H9 (cell line): ENCODE results near the gene NPC1. TPM values are rescaled to one million over a fixed set of nuclear protein-coding genes. Genes with fewer than 3 reads are reported as not detected.

Source experiments
- DNase-seq: peaks from one replicate; pipeline ENCODE4 v3.0.0-alpha.2; 2017
- H2AFZ ChIP-seq: one replicate; pipeline ENCODE4 v1.6.1; 2013; ENCODE audit warnings: mild to moderate bottlenecking, low read length, control low read depth, moderate library complexity
- H2AK5ac ChIP-seq: 2 replicates; pipeline ENCODE4 v1.6.1; 2013; ENCODE audit warnings: low read length, control low read depth, mixed read lengths; ENCODE audit not compliant: insufficient read length
- H2BK120ac ChIP-seq: one replicate; pipeline ENCODE4 v1.6.1; 2013; ENCODE audit warnings: low read depth, mild to moderate bottlenecking, low read length, control low read depth, inconsistent platforms; ENCODE audit not compliant: poor library complexity, severe bottlenecking
- H2BK12ac ChIP-seq: 2 replicates; pipeline ENCODE4 v1.6.1; 2013; ENCODE audit warnings: low read length, control low read depth, mixed read lengths, low read depth; ENCODE audit not compliant: insufficient read length
- H2BK15ac ChIP-seq: 2 replicates; pipeline ENCODE4 v1.6.1; 2013; ENCODE audit warnings: low read depth, low read length, control low read depth
- H2BK20ac ChIP-seq: one replicate; pipeline ENCODE4 v1.6.1; 2013; ENCODE audit warnings: low read depth, mild to moderate bottlenecking, low read length, control low read depth, inconsistent platforms; ENCODE audit not compliant: poor library complexity, severe bottlenecking
- H2BK5ac ChIP-seq: 2 replicates; pipeline ENCODE4 v1.6.1; 2013; ENCODE audit warnings: low read length, control low read depth, mixed read lengths; ENCODE audit not compliant: insufficient read length
- H3K14ac ChIP-seq: 2 replicates; pipeline ENCODE4 v1.6.1; 2013; ENCODE audit warnings: low read length, control low read depth; ENCODE audit not compliant: insufficient read depth
- H3K18ac ChIP-seq: 2 replicates; pipeline ENCODE4 v1.6.1; 2013; ENCODE audit warnings: low read depth, mild to moderate bottlenecking, mixed read lengths, low read length, control low read depth; ENCODE audit not compliant: insufficient read length
- H3K23ac ChIP-seq: 2 replicates; pipeline ENCODE4 v1.6.1; 2013; ENCODE audit warnings: low read length, control low read depth, mixed read lengths, low read depth; ENCODE audit not compliant: insufficient read length
- H3K23me2 ChIP-seq: 2 replicates; pipeline ENCODE4 v1.6.1; 2013; ENCODE audit warnings: low read depth, mild to moderate bottlenecking, mixed read lengths, low read length, control low read depth; ENCODE audit not compliant: insufficient read length, poor library complexity, severe bottlenecking
- H3K27ac ChIP-seq: 2 replicates; pipeline ENCODE4 v1.5.1; 2013; ENCODE audit warnings: low read length, control low read depth, mixed read lengths, low read depth; ENCODE audit not compliant: insufficient read length
- H3K27me3 ChIP-seq: 2 replicates; pipeline ENCODE4 v1.6.1; 2013; ENCODE audit warnings: low read length, control low read depth, inconsistent platforms; ENCODE audit not compliant: insufficient read depth
- H3K4ac ChIP-seq: 2 replicates; pipeline ENCODE4 v1.6.1; 2013; ENCODE audit warnings: low read depth, mild to moderate bottlenecking, control low read depth, inconsistent platforms, low read length, moderate library complexity
- H3K4me1 ChIP-seq: 2 replicates; pipeline ENCODE4 v1.6.1; 2013; ENCODE audit warnings: low read length, control low read depth, inconsistent platforms; ENCODE audit not compliant: insufficient read depth
- H3K4me2 ChIP-seq: 2 replicates; pipeline ENCODE4 v1.6.1; 2013; ENCODE audit warnings: low read length, control low read depth, mixed read lengths; ENCODE audit not compliant: insufficient read length, insufficient read depth
- H3K56ac ChIP-seq: 2 replicates; pipeline ENCODE4 v1.6.1; 2013; ENCODE audit warnings: low read depth, mild to moderate bottlenecking, mixed read lengths, low read length, control low read depth; ENCODE audit not compliant: insufficient read length
- H3K79me1 ChIP-seq: 2 replicates; pipeline ENCODE4 v1.6.1; 2013; ENCODE audit warnings: low read depth, mild to moderate bottlenecking, moderate library complexity, low read length, control low read depth, inconsistent platforms; ENCODE audit not compliant: insufficient read depth, poor library complexity, severe bottlenecking
- H3K79me2 ChIP-seq: 2 replicates; pipeline ENCODE4 v1.6.1; 2013; ENCODE audit warnings: low read length, control low read depth, inconsistent platforms; ENCODE audit not compliant: insufficient read depth
- H3K9ac ChIP-seq: 2 replicates; pipeline ENCODE4 v1.6.1; 2013; ENCODE audit warnings: low read length, control low read depth, mixed read lengths; ENCODE audit not compliant: insufficient read length; ENCODE audit errors: extremely low read depth
- H3K9me3 ChIP-seq: one replicate; pipeline ENCODE4 v1.6.1; 2013; ENCODE audit warnings: low read depth, low read length, inconsistent platforms; ENCODE audit not compliant: control insufficient read depth
- H3T11ph ChIP-seq: one replicate; pipeline ENCODE4 v1.6.1; 2013; ENCODE audit warnings: mild to moderate bottlenecking, low read length, control low read depth, inconsistent platforms
- H4K20me1 ChIP-seq: one replicate; pipeline ENCODE4 v1.6.1; 2013; ENCODE audit not compliant: control insufficient read depth, insufficient read length, insufficient read depth
- H4K5ac ChIP-seq: 2 replicates; pipeline ENCODE4 v1.6.1; 2013; ENCODE audit warnings: low read depth, mild to moderate bottlenecking, mixed read lengths, low read length, control low read depth; ENCODE audit not compliant: insufficient read length
- H4K8ac ChIP-seq: replicated peaks from 2 replicates; pipeline ENCODE4 v1.6.1; 2013; ENCODE audit warnings: low read length, control low read depth, mixed read lengths, low read depth; ENCODE audit not compliant: insufficient read length
- H4K91ac ChIP-seq: 2 replicates; pipeline ENCODE4 v1.6.1; 2013; ENCODE audit warnings: low read depth, mild to moderate bottlenecking, moderate library complexity, mixed read lengths, low read length, control low read depth; ENCODE audit not compliant: insufficient read length
- H3K27ac Mint-ChIP-seq, 3 experiments: 2 replicates in 2 of 3; 3 replicates in 1 of 3; pipeline ENCODE4 v1.8.0; 2020 to 2021; ENCODE audit warnings: mixed read lengths in 3 of 3, mild to moderate bottlenecking in 1 of 3, moderate library complexity in 1 of 3
- H3K27me3 Mint-ChIP-seq: 2 replicates; pipeline ENCODE4 v1.8.0; 2021; ENCODE audit warnings: low read depth, mild to moderate bottlenecking, moderate library complexity, mixed read lengths
- H3K36me3 Mint-ChIP-seq, 3 experiments: 2 replicates in 2 of 3; 3 replicates in 1 of 3; pipeline ENCODE4 v1.8.0; 2020 to 2021; ENCODE audit warnings: low read depth in 3 of 3, mixed read lengths in 3 of 3; ENCODE audit not compliant: insufficient read depth in 1 of 3
- H3K4me1 Mint-ChIP-seq, 2 experiments: 2 replicates each; pipeline ENCODE4 v1.8.0; 2020; ENCODE audit warnings: mixed read lengths in 2 of 2
- H3K4me3 Mint-ChIP-seq, 2 experiments: 2 replicates in 1 of 2; 3 replicates in 1 of 2; pipeline ENCODE4 v1.8.0; 2020 to 2021; ENCODE audit warnings: mild to moderate bottlenecking in 2 of 2, mixed read lengths in 2 of 2, moderate library complexity in 1 of 2
- H3K9me3 Mint-ChIP-seq, 2 experiments: 2 replicates in 1 of 2; 3 replicates in 1 of 2; pipeline ENCODE4 v1.8.0; 2020; ENCODE audit warnings: mild to moderate bottlenecking in 2 of 2, mixed read lengths in 2 of 2, moderate library complexity in 1 of 2
- CTCF ChIP-seq: fragments of 200-600 bp; sonication (generic); conservative IDR thresholded peaks from 3 replicates; pipeline ENCODE4 v1.8.0; 2021; ENCODE audit warnings: antibody characterized with exemption, mild to moderate bottlenecking
- WGBS: extraction: QIAGEN DNeasy Blood & Tissue Kit; methylation state at CpG from one replicate; pipeline ENCODE4 v1.1.7; 2013; ENCODE audit warnings: missing lambda C conversion rate, low lambda C conversion rate, mixed read lengths; ENCODE audit not compliant: insufficient read length; ENCODE audit errors: extremely low coverage; 5-methylcytosine and 5-hydroxymethylcytosine counted together
- total RNA-seq: library from RNA; stranded (reverse); gene quantifications from 2 replicates; pipeline ENCODE4 v1.2.1, GENCODE V29; 2021

Gene NPC1
- total RNA-seq, 1 experiment from 2014 or later: 24.2 TPM

- H3K36me3 Mint-ChIP-seq: peaks cover 28 to 90% (median 79%) of the 10 kb centered on the region in 3 experiments; a peak in 6 of 7 replicates
- Histone ChIP-seq H4K5ac (no peak overlapping the region), H3K27ac (no peak overlapping the region)
Measured at GRCh38 chr18:23539911-23540525, 46.3 kb downstream of the NPC1 start.

More at GRCh38 chr18:23539911-23540525, 46.3 kb downstream of the NPC1 start:
- no peaks in the 10 kb centered on the region for H4K20me1 ChIP-seq
- H2BK12ac ChIP-seq: no peak overlapping the region
- no peak overlapping the region for H4K8ac ChIP-seq
- no peak overlapping the region for H2BK15ac ChIP-seq
- no peaks in the 10 kb centered on the region for H3K79me2 ChIP-seq
- H3K4me2 ChIP-seq: no peak overlapping the region
- no peaks in the 10 kb centered on the region for H3K9me3 ChIP-seq
- H2AK5ac ChIP-seq: no peak overlapping the region
- no peak overlapping the region for H2BK5ac ChIP-seq
- H3K4me1 Mint-ChIP-seq: no peaks in the 10 kb centered on the region
- H3K14ac ChIP-seq: no peak overlapping the region
- H4K91ac ChIP-seq: no peak overlapping the region
- H3K56ac ChIP-seq: no peak overlapping the region
- no peak overlapping the region for H2BK120ac ChIP-seq
- no peaks in the 10 kb centered on the region for H3K23me2 ChIP-seq
- no peak overlapping the region for H3K27ac Mint-ChIP-seq
- H3K4ac ChIP-seq: no peak overlapping the region
- no peak overlapping the region for H3K23ac ChIP-seq
- no peak overlapping the region for H3K9ac ChIP-seq
- DNase-seq: no peak
- H3T11ph ChIP-seq: no peak overlapping the region
- TF ChIP-seq CTCF: no peak
- no peak overlapping the region for H3K18ac ChIP-seq
- no peak overlapping the region for H2AFZ ChIP-seq
- H3K27me3 ChIP-seq: no peaks in the 10 kb centered on the region
- H2BK20ac ChIP-seq: no peak overlapping the region
- H3K4me1 ChIP-seq: no peaks in the 10 kb centered on the region
- no peaks in the 10 kb centered on the region for H3K27me3 Mint-ChIP-seq
- no CpG with 5 or more reads among the region's 9 CpGs for WGBS
- H3K4me3 Mint-ChIP-seq: no peak overlapping the region
- no peaks in the 10 kb centered on the region for H3K79me1 ChIP-seq
- no peaks in the 10 kb centered on the region for H3K9me3 Mint-ChIP-seq
